ENCODE data around the gene KLHL21. TPM values are rescaled to one million over a fixed set of nuclear protein-coding genes. Genes with fewer than 3 reads are reported as not detected.

KLHL21 gene
- total RNA-seq, 1 experiment from 2014 or later = 12.2 TPM

- no peaks in the 10 kb centered on the region for H3K9me3 ChIP-seq (ENCODE audit: low read length)
- no peak for DNase-seq
- peaks cover 8% of the 10 kb centered on the region; the same call in 1 of the 2 replicates for H3K79me2 ChIP-seq (ENCODE audit: low read length)
- H2AFZ ChIP-seq (ENCODE audit: low read length) = no peak overlapping the region
- H3K27me3 ChIP-seq (ENCODE audit: low read length) = no peaks in the 10 kb centered on the region
- H3K27ac ChIP-seq (ENCODE audit: low read length) = no peak overlapping the region
- no peak overlapping the region for H3K4me3 ChIP-seq (ENCODE audit: low read length)
- H4K20me1 ChIP-seq (ENCODE audit: insufficient read depth, low read depth, low read length) = no peaks in the 10 kb centered on the region
- no peaks in the 10 kb centered on the region for H3K9me2 ChIP-seq (replicated peaks; ENCODE audit: insufficient read depth, low read length)
- no peak overlapping the region for H3K9ac ChIP-seq (ENCODE audit: low read length)
- H3K36me3 ChIP-seq (ENCODE audit: insufficient read depth, low read length) = peaks cover 31% of the 10 kb centered on the region
- no peaks in the 10 kb centered on the region for H3K4me1 ChIP-seq (ENCODE audit: low read length)
- H3K4me2 ChIP-seq (ENCODE audit: low read depth, low read length, poor library complexity, severe bottlenecking) = no peak overlapping the region
These were observed 57.2 kb downstream of the KLHL21 start for GRCh38 chr1:6545276-6546112.

- H3K4me3 ChIP-seq (ENCODE audit: low read length) = no peak overlapping the region
- H3K9me3 ChIP-seq (ENCODE audit: low read length) = no peaks in the 10 kb centered on the region
- H3K4me2 ChIP-seq (ENCODE audit: low read depth, low read length, poor library complexity, severe bottlenecking) = no peak overlapping the region
- H4K20me1 ChIP-seq (ENCODE audit: insufficient read depth, low read depth, low read length) = no peaks in the 10 kb centered on the region
- no peak for DNase-seq
- no peak overlapping the region for H3K9ac ChIP-seq (ENCODE audit: low read length)
- peaks cover 28% of the 10 kb centered on the region for H3K36me3 ChIP-seq (ENCODE audit: insufficient read depth, low read length)
- H3K79me2 ChIP-seq (ENCODE audit: low read length) = peaks cover 8% of the 10 kb centered on the region; the same call in 1 of the 2 replicates
- H3K27me3 ChIP-seq (ENCODE audit: low read length) = no peaks in the 10 kb centered on the region
- no peak overlapping the region for H2AFZ ChIP-seq (ENCODE audit: low read length)
- no peak overlapping the region for H3K27ac ChIP-seq (ENCODE audit: low read length)
- no peaks in the 10 kb centered on the region for H3K4me1 ChIP-seq (ENCODE audit: low read length)
- no peaks in the 10 kb centered on the region for H3K9me2 ChIP-seq (replicated peaks; ENCODE audit: insufficient read depth, low read length)
These were observed 57.8 kb downstream of the KLHL21 start for GRCh38 chr1:6544831-6545230.

Small RNA genes within 50 kb of the gene (small RNA-seq; reads per million reads assigned to genes)
- gene RNU6-731P = not detected

Other genes starting within 250 kb of the KLHL21 start
- gene ACOT7, start 209.1 kb downstream of the KLHL21 start, total RNA-seq (2014; rRNA removed; shearing (Covaris generic); ENCODE audit: low replicate concordance) = 11.8 and 25.9 TPM in 2 replicates
- gene HES2, start 182.9 kb downstream of the KLHL21 start, total RNA-seq (2014; rRNA removed; shearing (Covaris generic); ENCODE audit: low replicate concordance) = not detected in 2 replicates
- gene ESPN, start 178.1 kb downstream of the KLHL21 start, total RNA-seq (2014; rRNA removed; shearing (Covaris generic); ENCODE audit: low replicate concordance) = not detected in 2 replicates
- gene TNFRSF25, start 136.7 kb downstream of the KLHL21 start, total RNA-seq (2014; rRNA removed; shearing (Covaris generic); ENCODE audit: low replicate concordance) = 0.58 TPM in 1 of 2 replicates, not detected in the other
- gene PLEKHG5, start 111.2 kb downstream of the KLHL21 start, total RNA-seq (2014; rRNA removed; shearing (Covaris generic); ENCODE audit: low replicate concordance) = 0.25 TPM in 1 of 2 replicates, not detected in the other
- gene NOL9, start 48.4 kb downstream of the KLHL21 start, total RNA-seq (2014; rRNA removed; shearing (Covaris generic); ENCODE audit: low replicate concordance) = 25.0 and 37.6 TPM in 2 replicates
- not detected in 2 replicates for gene TAS1R1, start 47.6 kb downstream of the KLHL21 start, total RNA-seq (2014; rRNA removed; shearing (Covaris generic); ENCODE audit: low replicate concordance)
- 36.3 and 69.0 TPM in 2 replicates for gene ZBTB48, start 22.9 kb downstream of the KLHL21 start, total RNA-seq (2014; rRNA removed; shearing (Covaris generic); ENCODE audit: low replicate concordance)
- 5.7 and 11.1 TPM in 2 replicates for gene PHF13, start 10.9 kb upstream of the KLHL21 start, total RNA-seq (2014; rRNA removed; shearing (Covaris generic); ENCODE audit: low replicate concordance)
- gene THAP3, start 22.0 kb upstream of the KLHL21 start, total RNA-seq (2014; rRNA removed; shearing (Covaris generic); ENCODE audit: low replicate concordance) = 13.3 and 19.5 TPM in 2 replicates
- 33.4 and 36.3 TPM in 2 replicates for gene DNAJC11, start 98.9 kb upstream of the KLHL21 start, total RNA-seq (2014; rRNA removed; shearing (Covaris generic); ENCODE audit: low replicate concordance)
- 80.5 and 118 TPM in 2 replicates for gene CAMTA1, start 182.6 kb upstream of the KLHL21 start, total RNA-seq (2014; rRNA removed; shearing (Covaris generic); ENCODE audit: low replicate concordance)

All from Karpas-422 (cell line).